Large intestine (tissue), 3 donors: ENCODE measurements around the gene FASTK. TPM values are rescaled to one million over a fixed set of nuclear protein-coding genes. Genes with fewer than 3 reads are reported as not detected.

Source experiments
- DNase-seq, 2 donors: peaks; one replicate each; pipeline versions ENCODE4 v3.0.0 to v3.0.0-alpha.2; 2013
- H3K27ac ChIP-seq: one replicate; pipeline ENCODE4 v1.5.1; 2013; ENCODE audit warnings: low read length
- H3K27me3 ChIP-seq: 2 replicates; pipeline ENCODE4 v1.6.1; 2013; ENCODE audit warnings: low read length; ENCODE audit not compliant: control insufficient read depth, insufficient read depth
- H3K36me3 ChIP-seq: 2 replicates; pipeline ENCODE4 v1.6.1; 2013; ENCODE audit warnings: low read length; ENCODE audit not compliant: control insufficient read depth, insufficient read depth
- H3K4me1 ChIP-seq: one replicate; pipeline ENCODE4 v1.6.1; 2013; ENCODE audit warnings: low read length; ENCODE audit not compliant: control insufficient read depth, insufficient read depth
- H3K4me3 ChIP-seq: one replicate; pipeline ENCODE4 v1.5.1; 2013; ENCODE audit warnings: low read length
- H3K9me3 ChIP-seq: one replicate; pipeline ENCODE4 v1.6.1; 2013; ENCODE audit warnings: mild to moderate bottlenecking, low read depth, low read length, moderate library complexity; ENCODE audit not compliant: control insufficient read depth
- WGBS: methylation state at CpG from one replicate; pipeline ENCODE4 v1.1.5; 2013; ENCODE audit warnings: low lambda C conversion rate; ENCODE audit not compliant: insufficient coverage; 5-methylcytosine and 5-hydroxymethylcytosine counted together
- polyA plus RNA-seq: library from polyadenylated mRNA; unstranded; fragments of 120-200 nt; gene quantifications from one replicate; pipeline ENCODE4 v1.2.1, GENCODE V29; 2013

Gene FASTK
- polyA plus RNA-seq, 1 donor: 90.4 TPM

DNA sequence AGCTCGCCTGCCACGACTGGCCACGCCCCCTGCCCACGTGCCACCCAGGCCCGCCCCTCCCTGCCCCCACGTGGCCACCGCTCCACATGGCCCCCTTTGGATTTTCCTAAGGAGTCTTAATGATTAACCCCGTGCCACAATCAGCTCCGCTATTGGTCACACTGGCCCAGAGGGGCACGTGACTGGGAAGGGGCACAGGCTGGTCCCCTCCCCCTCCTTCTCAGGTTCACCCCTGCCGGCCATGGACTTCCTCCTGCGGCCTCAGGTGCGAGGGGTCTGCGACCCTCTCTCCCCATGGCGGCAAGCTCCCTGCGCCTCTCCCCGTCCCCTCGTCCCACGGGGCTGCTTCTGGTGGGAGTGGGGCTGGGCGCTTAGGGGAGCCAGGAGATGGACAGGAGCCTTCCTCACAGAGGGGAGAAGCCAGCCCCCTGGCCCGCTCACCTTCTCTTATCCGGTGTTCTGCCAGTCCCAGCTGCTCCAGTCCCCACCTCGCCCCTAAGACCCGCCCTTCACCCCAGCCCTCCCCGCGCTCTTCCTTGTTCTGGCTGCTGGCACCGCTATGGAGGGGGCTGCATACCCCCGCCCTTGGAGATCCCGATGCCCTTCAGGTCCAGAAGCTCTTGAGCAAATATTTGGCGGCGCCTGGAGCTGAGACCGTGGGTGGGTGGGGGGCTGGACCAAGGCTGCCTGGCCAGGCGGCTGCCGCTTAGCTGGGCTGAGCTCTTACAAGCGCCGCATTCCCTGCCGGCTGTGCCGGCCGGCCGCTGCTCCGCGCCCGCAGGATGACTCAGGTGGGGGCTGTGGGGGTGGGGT lies 18.0 kb downstream of the FASTK start:
- no CpG with 5 or more reads among the region's 43 CpGs for WGBS
- Histone ChIP-seq H3K9me3 (no peaks in the 10 kb centered on the region), H3K4me1 (peaks cover 41% of the 10 kb centered on the region), H3K27ac (peak overlapping the region; percentile 79), H3K4me3 (peak overlapping the region; percentile 78), H3K36me3 (peaks cover 36% of the 10 kb centered on the region), H3K27me3 (no peaks in the 10 kb centered on the region)
- DNase-seq: peak; percentile 93 to 96

DNA sequence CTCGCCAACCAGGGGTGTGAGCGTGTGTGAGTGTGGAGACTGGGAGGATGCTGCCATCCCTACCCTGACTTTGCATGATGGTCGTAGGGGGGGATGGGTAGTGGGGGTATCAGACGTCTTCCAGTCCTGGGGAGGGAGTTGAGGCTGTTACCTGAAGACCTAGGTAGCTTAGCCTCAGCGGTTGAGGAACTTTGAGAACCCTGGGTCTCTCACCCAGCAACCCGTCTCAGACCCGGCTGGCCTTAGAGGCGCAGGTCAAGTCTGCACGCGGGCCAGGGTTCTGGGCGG lies 18.6 kb downstream of the FASTK start:
- peaks cover 43% of the 10 kb centered on the region for H3K4me1 ChIP-seq
- peaks cover 30% of the 10 kb centered on the region for H3K36me3 ChIP-seq
- whole genome bisulfite sequencing: no CpG with 5 or more reads among the region's 11 CpGs
- DNase-seq: no peak
- H3K4me3 ChIP-seq: peak overlapping the region; percentile 0
- no peaks in the 10 kb centered on the region for H3K9me3 ChIP-seq
- no peak overlapping the region for H3K27ac ChIP-seq
- H3K27me3 ChIP-seq: no peaks in the 10 kb centered on the region

GRCh38 chr7:151061213-151062110 lies 19.1 kb downstream of the FASTK start:
- Histone ChIP-seq H3K4me1 (peaks cover 49% of the 10 kb centered on the region), H3K4me3 (no peak overlapping the region), H3K9me3 (no peaks in the 10 kb centered on the region), H3K36me3 (peaks cover 24% of the 10 kb centered on the region), H3K27ac (no peak overlapping the region), H3K27me3 (no peaks in the 10 kb centered on the region)
- WGBS: 62% methylated on average over 3 of the region's 33 CpGs
- no peak for DNase-seq

- peak in 1 of 2 donors; percentile 48 for DNase-seq
- WGBS: no CpG with 5 or more reads among the region's 21 CpGs
- H3K27me3 ChIP-seq: no peaks in the 10 kb centered on the region
- peak overlapping the region; percentile 89 for H3K4me3 ChIP-seq
- peaks cover 52% of the 10 kb centered on the region for H3K4me1 ChIP-seq
- no peaks in the 10 kb centered on the region for H3K9me3 ChIP-seq
- peaks cover 16% of the 10 kb centered on the region for H3K36me3 ChIP-seq
- H3K27ac ChIP-seq: no peak overlapping the region
Measured at GRCh38 chr7:151060416-151061212, 20.0 kb downstream of the FASTK start.

GRCh38 chr7:151060113-151060415 lies 20.5 kb downstream of the FASTK start:
- H3K9me3 ChIP-seq: no peaks in the 10 kb centered on the region
- no peaks in the 10 kb centered on the region for H3K27me3 ChIP-seq
- H3K27ac ChIP-seq: peak overlapping the region; percentile 96
- no peak for DNase-seq
- H3K36me3 ChIP-seq: peaks cover 10% of the 10 kb centered on the region
- H3K4me3 ChIP-seq: peak overlapping the region; percentile 89
- peaks cover 52% of the 10 kb centered on the region for H3K4me1 ChIP-seq
- WGBS: no CpG with 5 or more reads among the region's 17 CpGs

- Histone ChIP-seq H3K9me3 (no peaks in the 10 kb centered on the region), H3K27me3 (no peaks in the 10 kb centered on the region), H3K27ac (peak within 1 kb of the TSS; percentile 96), H3K4me1 (peaks cover 52% of the 10 kb centered on the region), H3K36me3 (peaks cover 5% of the 10 kb centered on the region), H3K4me3 (peak within 1 kb of the TSS; percentile 89)
- WGBS: no CpG with 5 or more reads among the region's 75 CpGs
- peak; percentile 72 to 91 for DNase-seq
Measured at GRCh38 chr7:151059367-151060112, 21.1 kb downstream of the FASTK start, which contains the start of gene SLC4A2. TSS of gene SLC4A2 (plus strand) at chr7:151059589. CDS start at chr7:151061988, 2,399 bp downstream.

DNA sequence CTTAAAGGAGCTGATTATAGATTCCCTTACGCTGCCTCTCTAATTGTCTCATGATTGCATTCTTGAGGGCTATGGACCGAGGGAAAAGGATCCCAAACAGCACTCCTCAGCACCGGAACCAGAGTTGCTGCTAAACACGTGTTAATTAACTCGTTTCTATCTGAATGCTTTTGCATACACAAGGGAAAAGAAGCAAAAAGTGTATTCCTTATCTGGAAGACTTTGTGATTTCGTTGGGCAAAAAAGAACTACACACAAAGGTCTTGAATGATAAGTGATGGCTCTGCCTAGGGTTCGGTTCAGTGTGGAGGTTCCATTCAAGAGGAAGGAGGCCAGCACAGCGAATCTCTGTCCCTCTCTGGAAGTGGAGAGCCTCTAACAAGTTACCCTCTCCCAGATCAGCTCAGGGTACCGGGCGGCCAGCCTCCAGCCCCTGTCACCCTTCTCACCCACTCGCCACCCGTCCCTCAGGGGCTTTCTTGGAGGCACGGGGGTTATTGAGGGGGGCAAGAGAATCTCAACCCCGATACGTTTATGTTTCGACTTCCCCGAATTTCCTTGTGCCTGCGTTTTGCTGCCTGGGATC lies 21.7 kb downstream of the FASTK start:
- DNase-seq: no peak
- H3K27ac ChIP-seq: peak overlapping the region; percentile 96
- H3K27me3 ChIP-seq: no peaks in the 10 kb centered on the region
- H3K36me3 ChIP-seq: peaks cover 4% of the 10 kb centered on the region
- H3K4me3 ChIP-seq: peak overlapping the region; percentile 89
- H3K4me1 ChIP-seq: peaks cover 50% of the 10 kb centered on the region
- no peaks in the 10 kb centered on the region for H3K9me3 ChIP-seq
- no CpG with 5 or more reads among the region's 18 CpGs for WGBS

- no CpG with 5 or more reads among the region's 46 CpGs for WGBS
- no peaks in the 10 kb centered on the region for H3K27me3 ChIP-seq
- H3K36me3 ChIP-seq: peaks cover 5% of the 10 kb centered on the region
- no peaks in the 10 kb centered on the region for H3K9me3 ChIP-seq
- H3K4me3 ChIP-seq: peak overlapping the region; percentile 89
- H3K27ac ChIP-seq: peak overlapping the region; percentile 96
- peak; percentile 100 for DNase-seq
- H3K4me1 ChIP-seq: peaks cover 43% of the 10 kb centered on the region
Measured at GRCh38 chr7:151057989-151058780, 22.4 kb downstream of the FASTK start.

GRCh38 chr7:151057506-151057988 lies 23.1 kb downstream of the FASTK start, which contains the start of gene CDK5:
TSS of gene CDK5 (minus strand) at chr7:151057897. CDS start at chr7:151057848, 49 bp downstream.
- Histone ChIP-seq H3K9me3 (no peaks in the 10 kb centered on the region), H3K4me1 (peaks cover 43% of the 10 kb centered on the region), H3K27ac (peak within 1 kb of the TSS; percentile 96), H3K27me3 (no peaks in the 10 kb centered on the region), H3K36me3 (peaks cover 5% of the 10 kb centered on the region), H3K4me3 (peak within 1 kb of the TSS; percentile 89)
- no peak for DNase-seq
- WGBS: no CpG with 5 or more reads among the region's 30 CpGs
